Endothelial cell of umbilical vein (primary cell): ENCODE data around the gene NFATC2IP. TPM values are rescaled to one million over a fixed set of nuclear protein-coding genes. Genes with fewer than 3 reads are reported as not detected.

ENCODE experiments used
- BruUV-seq: library from RNA; stranded (reverse); fragments of 400-500 nt; replicated peaks from 2 replicates; lab custom pipeline; 2021; lab: Mats Ljungman, UMichigan
- CTCF ChIA-PET: fragments of 300-600, 350-600 bp; sonication (Branson Sonifier 250); formaldehyde crosslinking; loops from one replicate; lab custom pipeline; 2021; ENCODE audit warnings: antibody characterized with exemption, inconsistent platforms; lab: Charles Lee
- POLR2A ChIA-PET: fragments of 300-600, 350-600 bp; sonication (Branson Sonifier 250); formaldehyde crosslinking; loops from one replicate; lab custom pipeline; 2021; ENCODE audit warnings: antibody characterized with exemption, inconsistent platforms; lab: Charles Lee
- DNase-seq: peaks from one replicate; pipeline ENCODE4 v3.0.0-alpha.2; 2011; ENCODE audit warnings: low read depth, low spot score
- FAIRE-seq: peaks from 2 replicates; lab custom pipeline; 2011; peaks lifted over from hg19 to GRCh38; lab: Jason Lieb, UNC
- H2AFZ ChIP-seq: 2 replicates; pipeline ENCODE4 v1.6.0; 2012; ENCODE audit warnings: low read depth, low read length, control low read depth, inconsistent platforms
- H3K27ac ChIP-seq: 2 replicates; pipeline ENCODE4 v1.5.1; 2011; ENCODE audit warnings: low read depth, mild to moderate bottlenecking, control low read depth, low read length, moderate library complexity; ENCODE audit not compliant: insufficient read depth
- H3K27me3 ChIP-seq, 2 experiments: 2 replicates each; pipeline versions ENCODE4 v1.6.0 to v1.6.1; 2011; ENCODE audit warnings: low read length in 2 of 2, mixed read lengths in 1 of 2; ENCODE audit not compliant: control insufficient read depth in 2 of 2, insufficient read depth in 2 of 2
- H3K36me3 ChIP-seq, 2 experiments: 2 replicates in 1 of 2; 3 replicates in 1 of 2; pipeline ENCODE4 v1.5.1; 2011; ENCODE audit warnings: low read length in 2 of 2, mild to moderate bottlenecking in 1 of 2, moderate library complexity in 1 of 2; ENCODE audit not compliant: control insufficient read depth in 2 of 2, insufficient read depth in 2 of 2; ENCODE audit errors: extremely low read depth in 1 of 2
- H3K4me1 ChIP-seq: 3 replicates; pipeline ENCODE4 v1.5.1; 2011; ENCODE audit warnings: mild to moderate bottlenecking, low read length; ENCODE audit not compliant: control insufficient read depth, insufficient read depth; ENCODE audit errors: extremely low read depth
- H3K4me2 ChIP-seq: 2 replicates; pipeline ENCODE4 v1.6.1; 2011; ENCODE audit warnings: low read length, control low read depth, mixed read lengths; ENCODE audit not compliant: insufficient read depth
- H3K4me3 ChIP-seq, 3 experiments: fragments of 200-600 bp in 1 of 3; sonication (generic), shearing (Covaris generic) in 1 of 3; replicated peaks in 1 of 3; 2 replicates each; pipeline ENCODE4 v1.5.1; 2011 to 2016; ENCODE audit warnings: control low read depth in 3 of 3, low read length in 3 of 3, mild to moderate bottlenecking in 2 of 3, inconsistent platforms in 1 of 3, low read depth in 1 of 3, moderate library complexity in 1 of 3; ENCODE audit not compliant: insufficient read depth in 1 of 3
- H3K79me2 ChIP-seq: 2 replicates; pipeline ENCODE4 v1.6.0; 2012; ENCODE audit warnings: low read length, inconsistent platforms; ENCODE audit not compliant: control insufficient read depth, insufficient read depth
- H3K9ac ChIP-seq: replicated peaks from 2 replicates; pipeline ENCODE3; 2011; ENCODE audit warnings: low read length, control low read depth; ENCODE audit not compliant: insufficient read depth; ENCODE audit errors: extremely low read depth
- H3K9me1 ChIP-seq: replicated peaks from 3 replicates; pipeline ENCODE4 v1.6.0; 2011; ENCODE audit warnings: mild to moderate bottlenecking, low read length; ENCODE audit not compliant: control insufficient read depth, insufficient read depth; ENCODE audit errors: extremely low read depth
- H3K9me3 ChIP-seq: replicated peaks from 2 replicates; pipeline ENCODE4 v1.5.1; 2012; ENCODE audit warnings: low read length, inconsistent platforms; ENCODE audit not compliant: control insufficient read depth, insufficient read depth
- H4K20me1 ChIP-seq: replicated peaks from 2 replicates; pipeline ENCODE3; 2011; ENCODE audit warnings: mild to moderate bottlenecking, low read length; ENCODE audit not compliant: control insufficient read depth, insufficient read depth; ENCODE audit errors: extremely low read depth
- EZH2 ChIP-seq: IDR thresholded peaks from 2 replicates; pipeline ENCODE4 v1.6.1; 2012; ENCODE audit warnings: borderline replicate concordance, low read depth, mild to moderate bottlenecking, moderate library complexity, low read length, inconsistent platforms; ENCODE audit not compliant: severe bottlenecking
- FOS ChIP-seq: IDR thresholded peaks from 2 replicates; pipeline ENCODE4 v1.6.1; 2011; ENCODE audit warnings: mild to moderate bottlenecking, low read length, moderate library complexity, borderline replicate concordance; ENCODE audit not compliant: insufficient read depth
- GATA2 ChIP-seq: IDR thresholded peaks from 2 replicates; pipeline ENCODE4 v1.7.0; 2011; ENCODE audit warnings: low read depth, mild to moderate bottlenecking, moderate library complexity, mixed read lengths, low read length; ENCODE audit not compliant: insufficient read length, insufficient read depth
- JUN ChIP-seq: IDR thresholded peaks from 2 replicates; pipeline ENCODE4 v1.6.1; 2011; ENCODE audit warnings: borderline replicate concordance, low read depth; ENCODE audit not compliant: insufficient read length, insufficient read depth
- MYC ChIP-seq: IDR thresholded peaks from one replicate; pipeline ENCODE4 v1.6.1; 2011; ENCODE audit warnings: mild to moderate bottlenecking, low read depth, low read length
- POLR2A ChIP-seq: IDR thresholded peaks from 2 replicates; pipeline ENCODE4 v1.6.1; 2012; ENCODE audit warnings: low read depth, mild to moderate bottlenecking, control low read depth, low read length
- POLR2AphosphoS5 ChIP-seq: IDR thresholded peaks from 2 replicates; pipeline ENCODE4 v1.6.1; 2012; ENCODE audit warnings: low read depth, mild to moderate bottlenecking, control low read depth, low read length, moderate library complexity; ENCODE audit not compliant: insufficient read depth
- dilution Hi-C: fragments of 300-500 bp; cut with MboI; formaldehyde crosslinking; loops from one replicate; pipeline ENCODE4 v1.15.0; 2019; ENCODE audit warnings: low sequenced_read_pairs; ENCODE audit not compliant: extremely low pct_ligation_motif_present
- intact Hi-C: fragments of 100-400 bp; cut with micrococcal nuclease; formaldehyde crosslinking; loops from one replicate; pipeline ENCODE4 v1.10.0; 2022
- polyA plus RNA-seq, 4 experiments: library from polyadenylated mRNA; depleted of rRNA in 3 of 4; stranded (reverse) in 3 of 4; unstranded in 1 of 4; fragments of >200 nt; gene quantifications; 2 replicates each; pipeline versions ENCODE4 v1.2.1 to v1.2.3, GENCODE V29; 2011 to 2012; ENCODE audit warnings: missing spikeins in 1 of 4
- total RNA-seq: library from RNA; stranded (reverse); gene quantifications from 2 replicates; pipeline ENCODE4 v1.2.3, GENCODE V29; 2021
- TF ChIP-seq, protein P1 (sequence below), 2 donors: IDR thresholded peaks; 1 replicate in 1 of 2; 2 replicates in 1 of 2; pipeline ENCODE4 v1.5.1; 2011; ENCODE audit warnings: low read length in 2 of 2, mild to moderate bottlenecking in 2 of 2, moderate library complexity in 2 of 2, control low read depth in 1 of 2, inconsistent platforms in 1 of 2, low read depth in 1 of 2; ENCODE audit not compliant: insufficient read depth in 1 of 2; ENCODE audit errors: extremely low read depth in 1 of 2
- TF ChIP-seq, protein P2 (sequence below): IDR thresholded peaks from 2 replicates; pipeline ENCODE4 v1.6.1; 2011; ENCODE audit not compliant: insufficient read depth, insufficient read length

NFATC2IP gene
- total and polyA plus RNA-seq, 2 donors (not counting 3 experiments of a cell fraction or from before 2014, with no cell fraction given), result 64.1 to 69.6 TPM

DNA sequence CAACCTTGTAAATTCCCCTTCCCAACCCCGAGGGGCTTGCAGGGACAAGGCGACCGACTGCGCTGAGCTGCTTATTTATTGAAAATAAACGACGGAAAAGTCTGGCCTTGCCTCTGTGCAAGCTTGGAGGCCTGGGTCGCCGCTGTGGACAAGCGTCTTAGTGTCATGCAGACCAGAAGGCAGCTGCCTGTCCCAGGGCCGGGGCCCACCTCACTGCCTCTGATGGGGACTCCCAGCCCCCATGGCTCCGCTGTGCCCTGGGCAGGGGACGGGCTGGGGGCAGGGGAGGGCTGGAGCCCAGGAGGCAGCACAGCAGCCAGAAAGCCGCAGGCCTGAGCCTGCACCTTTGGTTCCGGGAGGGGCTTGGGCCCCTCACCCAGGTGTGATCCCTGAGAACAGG, 46.4 kb upstream of the NFATC2IP start:
- no peak overlapping the region for H2AFZ ChIP-seq
- peaks cover 0 to 11% of the 10 kb centered on the region in 2 experiments for H3K36me3 ChIP-seq
- no peaks in the 10 kb centered on the region for H3K9me1 ChIP-seq
- ChIA-PET CTCF (no interaction called here), POLR2A (no interaction called here)
- dilution Hi-C loops, result no loop called here
- intact Hi-C loops, result no loop called here
- no peak overlapping the region for H3K4me3 ChIP-seq
- H3K4me1 ChIP-seq, result no peaks in the 10 kb centered on the region
- H3K4me2 ChIP-seq, result no peak overlapping the region
- no peak overlapping the region for H3K27ac ChIP-seq
- DNase-seq, result no peak
- no peak for FAIRE-seq
- no peaks in the 10 kb centered on the region for H4K20me1 ChIP-seq
- TF ChIP-seq POLR2A (no peak), GATA2 (no peak), FOS (no peak), JUN (no peak), MYC (no peak), EZH2 (no peak), POLR2AphosphoS5 (no peak)
- TF ChIP-seq, protein P1, sequence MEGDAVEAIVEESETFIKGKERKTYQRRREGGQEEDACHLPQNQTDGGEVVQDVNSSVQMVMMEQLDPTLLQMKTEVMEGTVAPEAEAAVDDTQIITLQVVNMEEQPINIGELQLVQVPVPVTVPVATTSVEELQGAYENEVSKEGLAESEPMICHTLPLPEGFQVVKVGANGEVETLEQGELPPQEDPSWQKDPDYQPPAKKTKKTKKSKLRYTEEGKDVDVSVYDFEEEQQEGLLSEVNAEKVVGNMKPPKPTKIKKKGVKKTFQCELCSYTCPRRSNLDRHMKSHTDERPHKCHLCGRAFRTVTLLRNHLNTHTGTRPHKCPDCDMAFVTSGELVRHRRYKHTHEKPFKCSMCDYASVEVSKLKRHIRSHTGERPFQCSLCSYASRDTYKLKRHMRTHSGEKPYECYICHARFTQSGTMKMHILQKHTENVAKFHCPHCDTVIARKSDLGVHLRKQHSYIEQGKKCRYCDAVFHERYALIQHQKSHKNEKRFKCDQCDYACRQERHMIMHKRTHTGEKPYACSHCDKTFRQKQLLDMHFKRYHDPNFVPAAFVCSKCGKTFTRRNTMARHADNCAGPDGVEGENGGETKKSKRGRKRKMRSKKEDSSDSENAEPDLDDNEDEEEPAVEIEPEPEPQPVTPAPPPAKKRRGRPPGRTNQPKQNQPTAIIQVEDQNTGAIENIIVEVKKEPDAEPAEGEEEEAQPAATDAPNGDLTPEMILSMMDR (IDR thresholded peaks at IDR 0.05; ENCODE audit: extremely low read depth in 1 of 2, insufficient read depth in 1 of 2, low read depth in 1 of 2, low read length in 2 of 2), result no peak
- TF ChIP-seq, protein P2, sequence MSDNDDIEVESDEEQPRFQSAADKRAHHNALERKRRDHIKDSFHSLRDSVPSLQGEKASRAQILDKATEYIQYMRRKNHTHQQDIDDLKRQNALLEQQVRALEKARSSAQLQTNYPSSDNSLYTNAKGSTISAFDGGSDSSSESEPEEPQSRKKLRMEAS, result no peak
- no peaks in the 10 kb centered on the region for H3K27me3 ChIP-seq
- no TSS peak for BruUV-seq
- H3K9me3 ChIP-seq, result no peaks in the 10 kb centered on the region
- no peak overlapping the region for H3K9ac ChIP-seq
- no peaks in the 10 kb centered on the region for H3K79me2 ChIP-seq
